ENCODE results near the gene UGT3A1. TPM values are rescaled to one million over a fixed set of nuclear protein-coding genes. Genes with fewer than 3 reads are reported as not detected.
"Not testable (repeated sequence)": the region's sequence is repeated elsewhere in the genome, so short reads cannot be mapped to it uniquely, and the experiment has no call there.

Gene UGT3A1, protein sequence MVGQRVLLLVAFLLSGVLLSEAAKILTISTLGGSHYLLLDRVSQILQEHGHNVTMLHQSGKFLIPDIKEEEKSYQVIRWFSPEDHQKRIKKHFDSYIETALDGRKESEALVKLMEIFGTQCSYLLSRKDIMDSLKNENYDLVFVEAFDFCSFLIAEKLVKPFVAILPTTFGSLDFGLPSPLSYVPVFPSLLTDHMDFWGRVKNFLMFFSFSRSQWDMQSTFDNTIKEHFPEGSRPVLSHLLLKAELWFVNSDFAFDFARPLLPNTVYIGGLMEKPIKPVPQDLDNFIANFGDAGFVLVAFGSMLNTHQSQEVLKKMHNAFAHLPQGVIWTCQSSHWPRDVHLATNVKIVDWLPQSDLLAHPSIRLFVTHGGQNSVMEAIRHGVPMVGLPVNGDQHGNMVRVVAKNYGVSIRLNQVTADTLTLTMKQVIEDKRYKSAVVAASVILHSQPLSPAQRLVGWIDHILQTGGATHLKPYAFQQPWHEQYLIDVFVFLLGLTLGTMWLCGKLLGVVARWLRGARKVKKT
- total RNA-seq: not detected
- long read RNA-seq, donor 1: 0 reads
- long read RNA-seq, donor 2: 0 reads

DNA sequence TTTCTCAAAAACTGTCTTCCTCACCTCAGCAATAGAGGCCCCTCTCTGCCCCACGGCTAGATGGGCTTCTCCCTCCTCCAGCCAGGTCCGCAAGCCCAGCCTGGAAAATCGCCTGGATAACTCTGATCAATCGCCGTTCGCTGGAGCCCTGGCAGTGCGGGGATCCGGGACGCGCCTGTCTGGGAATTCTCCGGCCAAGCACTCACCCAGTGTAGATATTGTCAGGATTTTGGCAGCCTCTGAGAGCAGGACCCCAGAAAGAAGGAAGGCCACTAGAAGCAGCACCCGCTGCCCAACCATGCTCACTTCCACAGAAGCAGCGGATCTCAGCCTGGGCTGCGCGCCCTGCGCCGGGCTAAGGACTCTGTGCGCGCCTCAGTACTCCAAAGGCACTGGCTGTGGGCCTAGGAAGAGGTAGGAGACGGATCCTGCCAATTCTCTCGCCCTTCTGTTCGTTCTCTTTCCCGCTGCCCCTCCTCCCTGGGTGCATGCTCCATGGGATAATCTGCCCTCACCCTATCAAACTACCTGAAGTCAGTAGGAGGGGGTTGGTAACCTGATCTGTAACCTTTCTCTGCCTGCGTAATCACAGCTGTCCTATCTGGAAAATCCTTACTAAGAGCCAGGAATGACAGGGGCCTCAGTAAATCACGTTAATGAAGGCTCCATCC lies at the start of gene UGT3A1:
UGT3A1 (minus strand) TSS at position 450 of the 671 bp plus-strand sequence; CDS start at position 300, 150 bp downstream.
- intact Hi-C loops (cut with DNase I): no loop called here
- no peak for DNase-seq (ENCODE audit: low spot score)

DNA sequence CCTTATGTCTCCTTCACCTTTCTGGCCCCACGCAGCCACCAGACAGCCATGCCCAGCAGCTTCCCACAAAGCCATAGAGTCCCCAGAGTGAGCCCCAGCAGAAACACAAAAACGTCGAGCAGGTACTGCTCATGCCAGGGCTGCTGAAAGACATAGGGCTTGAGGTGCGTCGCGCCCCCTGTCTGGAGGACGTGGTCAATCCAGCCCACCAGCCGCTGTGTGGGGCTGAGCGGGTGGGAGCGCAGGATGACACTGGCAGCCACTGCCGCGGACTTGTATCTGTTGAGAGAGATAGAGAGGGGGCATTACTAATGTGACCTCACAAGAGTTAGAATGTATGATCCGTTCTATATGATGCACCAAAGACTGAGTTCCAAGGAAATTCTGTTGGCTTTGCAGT lies 44.5 kb upstream of the UGT3A1 start:
- intact Hi-C loops (cut with DNase I): no loop called here
- no peak for DNase-seq (ENCODE audit: low spot score)

DNA sequence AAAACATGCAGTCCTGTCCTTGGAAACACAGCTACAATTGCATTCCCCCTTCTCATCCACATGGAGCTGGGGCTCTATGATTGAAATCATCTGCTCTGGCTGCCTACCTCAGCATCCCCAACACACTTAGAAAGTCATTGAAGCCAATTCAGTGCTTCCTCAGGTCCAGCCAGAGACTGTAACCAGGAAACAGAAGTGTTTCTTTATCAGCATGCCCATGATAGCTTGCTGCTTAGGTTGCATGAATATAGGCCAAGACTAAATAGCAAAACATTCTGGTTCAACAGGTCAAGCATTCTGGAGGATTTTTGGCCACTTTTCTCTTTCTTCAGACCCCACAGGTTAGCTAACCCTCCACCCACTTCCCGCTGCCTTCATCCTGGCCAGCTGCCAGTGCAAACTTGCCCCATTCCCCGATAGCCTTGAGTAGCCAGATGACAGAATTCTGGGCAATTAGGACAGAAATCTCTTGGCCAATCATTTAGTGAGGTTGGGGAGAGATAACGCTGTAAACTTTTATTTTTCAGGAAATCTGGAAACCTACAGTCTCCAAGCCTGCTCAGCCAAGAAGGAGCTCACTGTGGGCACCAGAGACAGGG lies 43.4 kb upstream of the UGT3A1 start:
- intact Hi-C loops (cut with DNase I): not testable (repeated sequence)

DNA sequence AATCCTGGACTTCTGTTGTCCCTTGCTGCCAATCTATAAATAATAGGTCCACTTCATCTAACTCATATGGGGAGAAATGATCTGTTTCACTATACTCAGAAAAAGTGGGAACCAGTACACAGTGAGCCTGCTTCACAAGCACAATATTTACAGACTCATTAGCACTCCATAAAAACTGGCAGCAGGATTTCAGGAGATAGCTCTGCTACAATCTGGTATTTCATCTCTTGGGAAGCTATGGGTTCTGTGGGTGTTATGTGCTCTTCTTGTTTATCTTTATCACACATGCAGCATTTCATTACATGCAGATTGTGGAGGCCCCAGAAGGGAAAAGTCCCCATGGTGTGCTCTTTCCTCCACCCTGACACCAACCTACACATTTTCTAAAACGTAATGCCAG lies 42.3 kb upstream of the UGT3A1 start:
- intact Hi-C loops (cut with DNase I): no loop called here
- no peak for DNase-seq (ENCODE audit: low spot score)

More for the DNA sequence above, 43.4 kb upstream of the UGT3A1 start:
- DNase-seq (ENCODE audit: low spot score): not testable (repeated sequence)

DNA sequence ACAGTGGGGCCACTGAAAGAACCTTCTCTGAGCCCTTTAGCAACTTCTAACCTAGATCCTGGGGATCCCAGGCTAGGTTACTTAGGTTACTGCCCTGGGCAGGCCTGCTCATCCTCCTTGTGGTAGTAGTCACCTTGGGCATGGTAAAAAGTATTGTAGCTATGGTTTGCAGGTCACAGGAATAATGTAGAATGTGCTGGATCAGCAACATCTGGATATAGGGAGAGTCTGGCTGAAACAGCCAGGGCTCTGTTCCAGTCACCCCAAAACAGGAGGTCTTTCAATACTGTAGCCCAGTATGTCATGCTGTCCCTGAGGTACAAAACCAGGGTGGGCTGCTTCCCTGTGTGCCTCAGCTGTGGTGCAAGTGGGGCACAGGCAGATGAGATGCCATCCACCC lies 41.9 kb upstream of the UGT3A1 start:
- intact Hi-C loops (cut with DNase I): no loop called here
- no peak for DNase-seq (ENCODE audit: low spot score)

DNA sequence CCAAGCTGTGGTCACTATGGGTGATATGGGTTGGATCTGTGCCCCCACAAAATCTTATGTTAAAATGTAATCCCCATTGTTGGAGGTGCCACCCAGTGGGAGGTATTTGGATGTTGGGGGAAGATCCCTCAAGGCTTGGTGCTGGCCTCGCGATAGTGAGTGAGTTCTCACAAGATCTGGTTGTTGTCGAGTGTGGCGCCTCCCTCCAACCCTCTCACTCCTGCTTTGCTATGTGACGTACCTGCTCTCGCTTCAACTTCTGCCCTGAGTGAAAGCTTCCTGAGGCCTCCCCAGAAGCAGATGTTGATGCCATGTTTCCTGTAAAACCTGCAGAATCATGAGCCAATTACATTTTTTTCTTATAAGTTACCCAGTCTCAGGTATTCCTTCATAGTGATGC lies 40.0 kb upstream of the UGT3A1 start:
- DNase-seq (ENCODE audit: low spot score): no peak
- intact Hi-C loops (cut with DNase I): no loop called here

DNA sequence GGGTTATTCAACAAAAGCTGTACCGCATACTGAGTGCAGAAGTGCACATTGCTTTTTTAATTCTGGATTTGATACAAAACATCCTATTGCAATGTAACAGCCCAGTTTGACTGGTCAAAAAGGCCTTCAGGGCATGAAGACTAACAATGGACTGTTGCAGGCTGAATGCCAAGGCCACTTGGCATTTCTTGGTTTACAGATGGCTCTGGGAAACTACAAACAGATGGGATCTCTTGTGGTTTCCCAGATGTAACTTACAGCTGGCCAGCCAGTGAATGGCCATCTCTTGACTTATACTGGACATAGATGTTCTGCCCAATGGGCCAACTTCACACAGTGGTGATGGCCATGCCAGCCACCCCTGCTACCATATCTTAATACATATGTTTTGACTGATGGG lies 38.7 kb upstream of the UGT3A1 start:
- no peak for DNase-seq (ENCODE audit: low spot score)

DNA sequence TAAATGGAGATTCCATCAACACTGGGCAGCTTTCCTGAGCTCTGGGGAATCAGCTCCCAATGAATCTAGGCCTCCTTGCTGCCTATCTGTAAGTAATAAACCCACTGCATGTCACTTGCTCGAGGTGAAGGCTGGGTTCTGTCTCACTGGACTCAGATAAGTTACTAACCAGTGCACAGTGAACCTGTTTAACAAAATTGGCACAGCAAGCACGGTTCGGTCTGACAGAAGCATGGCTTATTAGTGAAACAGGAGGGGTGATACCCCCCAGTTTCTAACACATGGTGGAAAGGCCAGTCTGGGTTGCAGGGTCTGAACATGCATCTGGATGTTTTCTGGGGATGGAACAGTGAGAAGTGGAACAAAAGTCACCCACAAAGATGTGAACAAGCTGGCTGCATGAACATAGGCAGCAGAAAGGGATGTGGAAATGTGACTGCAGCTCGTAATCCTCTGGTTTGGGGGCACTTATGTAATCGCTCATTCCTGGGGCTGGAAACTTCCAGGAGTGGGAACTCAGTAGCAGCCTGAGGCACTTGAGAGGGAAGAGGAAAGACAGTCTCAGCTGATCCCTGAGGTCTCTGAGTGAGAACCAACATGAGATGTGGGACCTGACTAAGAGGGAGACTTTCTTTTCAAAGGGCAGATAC lies 37.8 kb upstream of the UGT3A1 start:
- DNase-seq (ENCODE audit: low spot score): no peak
- intact Hi-C loops (cut with DNase I): no loop called here

More for the DNA sequence above, 38.7 kb upstream of the UGT3A1 start:
- intact Hi-C loops (cut with DNase I): no loop called here

DNA sequence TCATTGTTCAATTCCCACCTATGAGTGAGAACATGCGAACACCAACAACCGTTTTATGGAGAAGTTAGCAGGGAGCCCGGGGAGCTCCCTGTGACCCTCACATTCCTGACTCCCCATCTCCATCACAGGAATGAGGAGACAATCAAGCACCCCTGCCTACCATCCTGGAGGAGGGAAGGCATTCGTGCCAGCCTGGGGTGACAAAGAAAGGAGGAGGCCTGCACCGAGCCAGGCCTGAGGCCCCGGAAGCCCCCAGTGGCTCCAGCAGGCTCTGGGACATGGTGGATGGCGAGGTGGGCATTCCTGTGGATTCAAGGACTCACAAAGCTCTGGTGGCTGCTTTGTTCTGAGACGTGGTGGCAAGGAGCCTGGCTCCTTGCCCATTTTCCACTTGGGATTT lies 36.5 kb upstream of the UGT3A1 start:
- DNase-seq (ENCODE audit: low spot score): no peak
- intact Hi-C loops (cut with DNase I): no loop called here

DNA sequence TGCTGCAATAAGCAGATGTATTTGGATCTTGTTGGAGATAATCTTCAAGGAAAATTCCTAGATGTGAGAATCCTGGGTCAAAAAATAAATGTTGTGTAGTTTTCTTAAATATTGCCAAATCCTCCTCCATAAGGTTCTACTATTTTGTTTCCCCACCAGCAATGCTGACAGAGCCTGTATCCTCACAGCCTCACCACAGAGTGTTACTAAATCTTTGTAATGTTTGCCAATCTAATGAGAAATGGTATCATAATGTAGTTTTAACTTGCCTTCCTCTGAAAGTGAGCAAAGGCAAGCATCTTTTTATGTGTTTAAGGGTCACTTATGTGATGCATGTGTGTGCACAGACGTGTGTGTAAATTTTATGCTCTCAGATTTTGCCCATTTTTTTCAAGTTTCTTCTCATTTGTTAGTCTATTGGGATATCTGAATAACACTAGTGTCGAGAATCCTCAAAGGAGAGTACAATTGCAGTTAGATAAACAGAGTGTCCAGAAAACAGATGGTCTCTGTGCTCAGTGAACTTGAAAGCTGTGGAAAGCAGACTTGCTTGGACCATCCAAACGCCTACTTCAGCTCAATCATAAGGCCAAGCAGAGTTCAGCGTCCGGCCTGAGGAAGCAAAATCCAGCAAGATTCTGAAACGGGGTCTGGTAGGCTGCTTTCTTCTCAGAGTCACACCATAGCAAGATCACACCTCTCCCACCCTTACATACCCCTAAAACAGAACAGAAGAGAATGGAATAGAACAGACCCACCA lies 35.7 kb upstream of the UGT3A1 start:
- intact Hi-C loops (cut with DNase I): no loop called here

DNA sequence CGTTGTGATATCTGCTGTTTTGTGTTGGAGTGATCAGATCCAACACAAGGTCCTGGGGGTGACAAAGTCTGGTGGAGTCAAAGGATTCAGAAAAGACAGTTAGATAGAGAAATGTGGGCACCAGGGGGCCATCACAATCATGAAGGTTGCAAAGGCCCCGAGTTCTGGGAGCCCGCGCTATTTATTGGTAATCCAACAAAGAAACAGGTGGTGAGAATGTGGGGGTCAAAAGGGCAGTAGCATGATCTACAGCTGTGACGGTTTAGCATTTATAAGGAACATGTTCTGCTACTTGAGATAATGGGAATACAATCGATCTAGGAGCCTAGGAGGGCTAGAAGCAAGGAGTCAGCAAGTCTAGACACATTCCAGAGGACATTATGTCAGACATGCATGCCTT lies 31.1 kb upstream of the UGT3A1 start:
- DNase-seq (ENCODE audit: low spot score); intact Hi-C loops (cut with DNase I): not testable (repeated sequence)

More for the DNA sequence above, 35.7 kb upstream of the UGT3A1 start:
- DNase-seq (ENCODE audit: low spot score): no peak

DNA sequence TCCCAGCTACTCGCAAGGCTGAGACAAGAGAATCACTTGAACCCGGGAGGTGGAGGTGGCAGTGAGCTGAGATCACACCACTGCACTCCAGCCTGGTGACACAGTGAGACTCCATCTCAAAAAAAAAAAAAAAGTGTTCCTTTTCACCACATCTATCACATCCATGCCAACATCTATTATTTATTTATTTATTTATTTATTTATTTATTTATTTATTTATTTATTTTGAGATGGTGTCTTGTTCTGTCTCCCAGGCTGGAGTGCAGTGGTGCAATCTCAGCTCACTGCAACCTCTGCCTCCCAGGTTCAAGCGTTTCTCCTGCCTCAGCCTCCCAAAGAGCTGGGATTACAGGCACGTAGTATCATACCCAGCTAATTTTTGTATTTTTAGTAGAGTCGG lies 28.4 kb upstream of the UGT3A1 start:
- intact Hi-C loops (cut with DNase I); DNase-seq (ENCODE audit: low spot score): not testable (repeated sequence)

DNA sequence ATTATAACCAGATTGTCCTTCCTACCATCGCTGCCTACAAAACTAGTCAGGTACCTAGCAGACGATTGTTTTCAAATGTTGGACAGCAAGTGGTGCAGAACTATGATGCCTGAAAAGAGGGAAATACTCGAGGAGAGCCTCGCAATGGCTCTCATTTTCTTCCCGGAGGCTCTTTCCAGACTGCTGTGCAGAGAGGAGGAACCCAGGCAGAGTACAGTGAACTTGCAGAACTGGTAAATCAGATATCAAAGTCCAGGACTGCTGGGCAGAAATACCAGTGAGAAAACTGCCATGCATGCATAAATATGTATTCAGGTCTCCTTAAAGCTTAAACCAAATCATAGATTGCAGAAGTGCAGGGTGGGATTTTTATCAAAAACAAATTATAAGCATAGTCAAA lies 26.4 kb upstream of the UGT3A1 start:
- DNase-seq (ENCODE audit: low spot score): no peak
- intact Hi-C loops (cut with DNase I): no loop called here

DNA sequence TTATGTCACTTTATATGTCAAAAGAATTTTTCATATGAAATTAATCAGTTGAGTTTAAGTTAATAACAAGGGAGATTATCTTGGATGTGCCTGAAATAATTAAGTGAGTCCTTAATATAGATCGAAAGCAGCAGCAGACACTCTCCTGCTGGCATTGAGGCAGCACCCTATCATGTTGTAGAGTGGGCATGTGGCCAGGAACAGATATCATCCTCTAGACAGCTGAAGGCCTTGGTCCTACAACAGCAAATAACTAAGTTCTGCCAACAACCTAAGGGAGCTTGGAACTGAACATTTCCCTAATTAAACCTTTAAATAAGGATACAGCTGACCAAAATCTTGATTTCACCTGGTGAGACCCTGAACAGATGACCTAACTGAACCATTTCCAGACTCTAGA lies 25.8 kb upstream of the UGT3A1 start:
- intact Hi-C loops (cut with DNase I): no loop called here
- no peak for DNase-seq (ENCODE audit: low spot score)

DNA sequence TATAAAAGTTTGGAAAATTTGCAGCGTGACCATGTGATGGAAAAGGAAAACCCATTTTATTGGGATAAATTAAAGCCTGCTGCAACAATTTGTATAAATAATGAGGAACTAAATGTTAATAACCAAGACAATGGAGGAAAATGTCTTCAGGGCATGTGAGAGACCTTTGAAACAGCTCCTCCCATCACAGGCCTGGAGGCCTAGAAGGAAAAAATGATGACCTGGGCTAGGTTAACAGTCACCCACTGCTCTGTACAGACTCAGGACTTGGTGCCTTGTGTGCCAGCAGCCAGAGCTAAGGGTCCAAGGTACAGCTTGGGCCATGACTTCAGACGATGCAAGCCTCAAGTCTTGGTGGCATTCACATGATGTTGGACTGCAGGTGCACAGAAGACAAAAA lies 22.0 kb upstream of the UGT3A1 start:
- intact Hi-C loops (cut with DNase I): no loop called here
- DNase-seq (ENCODE audit: low spot score): no peak

DNA sequence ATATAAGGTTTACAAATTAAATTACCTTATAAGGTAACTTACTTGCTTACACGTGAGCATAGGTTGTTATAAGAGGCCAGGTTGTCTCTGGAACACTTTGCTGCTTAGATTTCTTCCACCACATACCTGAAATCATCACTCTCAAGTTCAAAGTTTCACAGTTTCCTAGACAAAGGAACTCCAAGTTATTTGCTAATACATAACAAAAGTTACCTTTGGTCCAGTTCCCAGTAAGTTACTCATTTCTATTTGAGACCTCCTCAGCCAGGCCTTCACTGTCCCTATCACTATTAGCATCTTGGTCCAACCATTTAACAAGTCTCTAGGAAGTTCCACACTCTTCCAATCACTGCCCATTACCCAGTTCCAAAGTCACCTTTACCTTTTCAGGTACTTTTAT lies 18.5 kb upstream of the UGT3A1 start:
- intact Hi-C loops (cut with DNase I): no loop called here

DNA sequence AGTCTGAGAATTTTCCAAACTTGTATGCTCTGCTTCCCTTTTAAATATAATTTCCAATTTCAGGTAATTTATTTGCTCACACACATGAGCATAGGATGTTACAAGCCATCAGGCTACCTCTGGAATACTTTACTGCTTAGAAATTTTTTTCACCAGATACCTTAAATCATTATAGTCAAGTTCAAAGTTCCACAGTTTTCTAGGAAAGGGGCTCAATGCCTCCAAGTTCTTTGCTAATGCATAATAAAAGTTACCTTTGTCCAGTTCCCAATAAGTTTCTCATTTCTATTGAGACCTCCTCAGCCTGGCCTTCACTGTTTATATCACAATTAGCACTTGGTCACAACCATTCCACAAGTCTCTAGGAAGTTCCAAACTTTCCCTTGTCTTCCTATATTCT lies 16.2 kb upstream of the UGT3A1 start:
- intact Hi-C loops (cut with DNase I): no loop called here
- no peak for DNase-seq (ENCODE audit: low spot score)

More for the DNA sequence above, 18.5 kb upstream of the UGT3A1 start:
- DNase-seq (ENCODE audit: low spot score): no peak

DNA sequence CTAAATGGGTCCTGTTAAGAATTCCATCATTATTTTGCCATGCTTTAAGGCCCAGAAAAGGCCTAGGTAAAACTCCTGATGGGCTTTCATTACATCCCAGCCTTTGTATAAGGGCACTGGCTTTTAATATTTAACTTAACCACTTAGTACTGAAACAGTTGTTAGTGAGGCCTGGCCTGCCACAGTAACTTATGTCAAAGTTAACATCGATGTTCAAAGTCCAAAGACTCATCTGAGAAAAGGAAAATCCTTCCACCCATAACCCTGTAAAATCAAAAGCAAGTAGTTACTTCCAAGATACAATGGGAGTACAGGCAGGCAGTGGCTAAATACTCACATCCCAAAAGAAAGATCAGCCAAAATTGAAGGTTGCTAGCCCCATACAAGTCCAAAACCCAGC lies 15.0 kb upstream of the UGT3A1 start:
- intact Hi-C loops (cut with DNase I): no loop called here
- DNase-seq (ENCODE audit: low spot score): no peak

DNA sequence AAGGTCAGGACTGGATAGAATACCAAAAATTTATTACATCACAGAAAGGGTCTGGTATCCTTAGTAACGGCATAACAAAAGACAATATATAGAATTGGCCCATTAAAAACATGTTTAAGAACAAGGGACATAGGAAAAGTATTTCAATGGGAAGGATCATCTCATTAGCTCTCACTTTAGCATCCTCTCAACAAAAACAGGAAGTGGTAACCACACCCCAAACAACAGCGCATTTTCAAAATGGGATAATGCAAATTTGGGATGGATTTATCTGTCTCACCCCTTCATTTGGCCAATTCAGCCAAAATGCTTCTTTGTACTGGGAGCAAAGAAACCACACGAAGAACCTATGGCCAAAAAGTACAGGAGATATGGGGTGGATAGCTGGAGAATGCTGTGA lies 9.8 kb upstream of the UGT3A1 start:
- no peak for DNase-seq (ENCODE audit: low spot score)
- intact Hi-C loops (cut with DNase I): no loop called here
